Esophagus muscularis mucosa (tissue), 3 donors: Measurements from ENCODE around the gene TIE1.

Experiments used
- POLR2A ChIP-seq: fragments of 450-650 bp; IDR thresholded peaks from one replicate; pipeline ENCODE4 v1.6.1; 2017; ENCODE audit warnings: antibody characterized with exemption, moderate library complexity, mild to moderate bottlenecking, low read depth
- POLR2AphosphoS5 ChIP-seq, 2 donors: sonication (generic); formaldehyde crosslinking; IDR thresholded peaks; one replicate each; pipeline ENCODE4 v1.6.1; 2017; ENCODE audit warnings: antibody characterized with exemption in 2 of 2
- TF ChIP-seq, protein P1 (sequence below), 3 experiments: fragments of 200-600 bp in 2 of 3; fragments of 450-650 bp in 1 of 3; sonication (generic) in 2 of 3; IDR thresholded peaks; one replicate each; pipeline ENCODE4 v1.5.1; 2017 to 2019; ENCODE audit warnings: antibody characterized with exemption in 3 of 3, mild to moderate bottlenecking in 2 of 3, moderate library complexity in 1 of 3

DNA sequence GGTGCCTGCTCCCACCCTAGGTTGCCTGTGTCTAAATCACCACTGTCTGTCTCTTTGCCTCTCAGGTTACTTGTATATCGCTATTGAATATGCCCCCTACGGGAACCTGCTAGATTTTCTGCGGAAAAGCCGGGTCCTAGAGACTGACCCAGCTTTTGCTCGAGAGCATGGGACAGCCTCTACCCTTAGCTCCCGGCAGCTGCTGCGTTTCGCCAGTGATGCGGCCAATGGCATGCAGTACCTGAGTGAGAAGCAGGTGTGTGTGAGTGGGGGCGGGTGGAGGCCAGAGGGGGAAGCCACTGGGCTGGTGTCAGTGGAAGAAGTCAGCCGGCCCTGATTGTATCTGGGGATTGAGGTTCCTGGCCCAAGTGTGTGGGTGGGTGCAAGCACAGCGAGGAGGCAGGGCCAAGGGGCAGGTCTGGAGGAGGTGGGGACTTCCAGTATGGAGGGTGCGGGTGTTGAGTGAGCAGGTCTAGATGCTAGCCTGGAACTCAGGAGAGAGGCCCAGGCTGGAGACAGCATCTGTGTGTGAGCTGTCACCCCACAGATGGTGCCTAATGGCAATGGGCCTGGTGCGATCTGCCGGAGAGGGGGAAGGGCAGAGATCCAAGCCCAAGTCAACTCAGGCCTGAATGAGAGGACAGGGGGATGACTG, 17.2 kb downstream of the TIE1 start:
- TF ChIP-seq, protein P1, sequence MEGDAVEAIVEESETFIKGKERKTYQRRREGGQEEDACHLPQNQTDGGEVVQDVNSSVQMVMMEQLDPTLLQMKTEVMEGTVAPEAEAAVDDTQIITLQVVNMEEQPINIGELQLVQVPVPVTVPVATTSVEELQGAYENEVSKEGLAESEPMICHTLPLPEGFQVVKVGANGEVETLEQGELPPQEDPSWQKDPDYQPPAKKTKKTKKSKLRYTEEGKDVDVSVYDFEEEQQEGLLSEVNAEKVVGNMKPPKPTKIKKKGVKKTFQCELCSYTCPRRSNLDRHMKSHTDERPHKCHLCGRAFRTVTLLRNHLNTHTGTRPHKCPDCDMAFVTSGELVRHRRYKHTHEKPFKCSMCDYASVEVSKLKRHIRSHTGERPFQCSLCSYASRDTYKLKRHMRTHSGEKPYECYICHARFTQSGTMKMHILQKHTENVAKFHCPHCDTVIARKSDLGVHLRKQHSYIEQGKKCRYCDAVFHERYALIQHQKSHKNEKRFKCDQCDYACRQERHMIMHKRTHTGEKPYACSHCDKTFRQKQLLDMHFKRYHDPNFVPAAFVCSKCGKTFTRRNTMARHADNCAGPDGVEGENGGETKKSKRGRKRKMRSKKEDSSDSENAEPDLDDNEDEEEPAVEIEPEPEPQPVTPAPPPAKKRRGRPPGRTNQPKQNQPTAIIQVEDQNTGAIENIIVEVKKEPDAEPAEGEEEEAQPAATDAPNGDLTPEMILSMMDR (IDR thresholded peaks at IDR 0.05) = no peak
- TF ChIP-seq POLR2A (no peak), POLR2AphosphoS5 (IDR thresholded peaks at IDR 0.05) (no peak)
